Measurements from ENCODE around the gene FOXB1.

FOXB1 gene

GRCh38 chr15:59968314-59968713 is 35.8 kb upstream of the FOXB1 start:
- no peak overlapping the region for H3K4me3 ChIP-seq (ENCODE audit: low read length)
- TF ChIP-seq, protein P1, sequence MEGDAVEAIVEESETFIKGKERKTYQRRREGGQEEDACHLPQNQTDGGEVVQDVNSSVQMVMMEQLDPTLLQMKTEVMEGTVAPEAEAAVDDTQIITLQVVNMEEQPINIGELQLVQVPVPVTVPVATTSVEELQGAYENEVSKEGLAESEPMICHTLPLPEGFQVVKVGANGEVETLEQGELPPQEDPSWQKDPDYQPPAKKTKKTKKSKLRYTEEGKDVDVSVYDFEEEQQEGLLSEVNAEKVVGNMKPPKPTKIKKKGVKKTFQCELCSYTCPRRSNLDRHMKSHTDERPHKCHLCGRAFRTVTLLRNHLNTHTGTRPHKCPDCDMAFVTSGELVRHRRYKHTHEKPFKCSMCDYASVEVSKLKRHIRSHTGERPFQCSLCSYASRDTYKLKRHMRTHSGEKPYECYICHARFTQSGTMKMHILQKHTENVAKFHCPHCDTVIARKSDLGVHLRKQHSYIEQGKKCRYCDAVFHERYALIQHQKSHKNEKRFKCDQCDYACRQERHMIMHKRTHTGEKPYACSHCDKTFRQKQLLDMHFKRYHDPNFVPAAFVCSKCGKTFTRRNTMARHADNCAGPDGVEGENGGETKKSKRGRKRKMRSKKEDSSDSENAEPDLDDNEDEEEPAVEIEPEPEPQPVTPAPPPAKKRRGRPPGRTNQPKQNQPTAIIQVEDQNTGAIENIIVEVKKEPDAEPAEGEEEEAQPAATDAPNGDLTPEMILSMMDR (IDR thresholded peaks at IDR 0.05; ENCODE audit: insufficient read depth, low read depth, low read length, missing control alignments), result no peak
- DNase-seq (ENCODE audit: low read depth), result no peak

GRCh38 chr15:59972241-59972640 is 31.9 kb upstream of the FOXB1 start:
- H3K4me3 ChIP-seq (ENCODE audit: low read length), result no peak overlapping the region
- TF ChIP-seq, protein P1 (IDR thresholded peaks at IDR 0.05; ENCODE audit: insufficient read depth, low read depth, low read length, missing control alignments), result no peak
- no peak for DNase-seq (ENCODE audit: low read depth)

- no peak for DNase-seq (ENCODE audit: low read depth)
- H3K4me3 ChIP-seq (ENCODE audit: low read length), result no peak overlapping the region
- TF ChIP-seq, protein P1 (IDR thresholded peaks at IDR 0.05; ENCODE audit: insufficient read depth, low read depth, low read length, missing control alignments), result no peak
Measured at GRCh38 chr15:59976480-59977271, 27.4 kb upstream of the FOXB1 start.

DNA sequence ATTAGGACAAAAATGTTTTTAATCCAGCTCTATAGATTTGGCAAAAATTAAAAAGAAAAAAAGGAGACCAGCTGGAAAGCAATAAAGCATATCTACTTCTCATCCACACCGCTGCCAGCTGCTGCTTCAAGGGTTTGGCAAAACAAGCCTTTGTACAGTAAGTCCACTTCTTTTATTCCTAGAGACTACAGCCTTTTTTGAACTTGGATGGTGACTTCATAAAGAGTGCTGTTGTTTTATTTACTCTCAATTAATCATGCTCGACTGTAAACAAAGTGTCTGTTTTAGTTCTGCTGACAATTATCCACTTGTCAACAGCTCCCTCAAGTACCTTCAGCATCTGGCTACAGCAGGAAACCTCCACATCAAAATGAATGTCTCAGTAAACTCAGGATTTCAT is 12.3 kb upstream of the FOXB1 start:
- TF ChIP-seq, protein P1 (IDR thresholded peaks at IDR 0.05; ENCODE audit: insufficient read depth, low read depth, low read length, missing control alignments), result no peak

GRCh38 chr15:59993041-59993750 is 10.9 kb upstream of the FOXB1 start:
- DNase-seq (ENCODE audit: low read depth), result no peak
- no peak overlapping the region for H3K4me3 ChIP-seq (ENCODE audit: low read length)
- TF ChIP-seq, protein P1 (IDR thresholded peaks at IDR 0.05; ENCODE audit: insufficient read depth, low read depth, low read length, missing control alignments), result no peak

More for the DNA sequence above, 12.3 kb upstream of the FOXB1 start:
- H3K4me3 ChIP-seq (ENCODE audit: low read length), result no peak overlapping the region
- DNase-seq (ENCODE audit: low read depth), result no peak

DNA sequence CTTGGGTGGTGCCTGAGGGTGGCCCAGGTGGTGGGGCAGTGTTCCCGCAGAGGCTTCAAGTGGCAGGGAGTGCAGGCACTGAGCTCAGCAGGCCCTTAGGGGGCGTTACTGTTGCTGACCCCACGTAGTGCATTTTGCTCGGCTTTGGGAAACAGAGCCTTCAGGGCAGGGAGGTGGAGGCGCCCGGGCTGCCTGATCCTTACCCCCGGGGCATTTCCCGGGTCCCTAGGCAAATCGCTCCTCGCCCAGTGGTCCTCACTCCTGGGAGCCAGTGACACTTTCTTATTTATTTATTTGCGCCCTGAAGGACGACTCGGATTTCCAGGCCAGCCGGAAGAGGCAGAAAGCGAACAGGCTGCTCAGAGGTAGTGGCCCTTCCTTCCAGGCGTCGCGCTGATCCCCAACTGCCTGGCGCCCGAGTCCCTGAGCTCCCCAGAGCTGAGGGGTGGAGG is 10.1 kb upstream of the FOXB1 start:
- H3K4me3 ChIP-seq (ENCODE audit: low read length), result no peak overlapping the region
- no peak for DNase-seq (ENCODE audit: low read depth)
- TF ChIP-seq, protein P1 (IDR thresholded peaks at IDR 0.05; ENCODE audit: insufficient read depth, low read depth, low read length, missing control alignments), result no peak
